H4 (cell line): ENCODE measurements around the gene GALNT8. TPM values are rescaled to one million over a fixed set of nuclear protein-coding genes. Genes with fewer than 3 reads are reported as not detected.
"Not testable (repeated sequence)": the region's sequence is repeated elsewhere in the genome, so short reads cannot be mapped to it uniquely, and the experiment has no call there.

Experiments
- DNase-seq: peaks from one replicate; pipeline ENCODE4 v3.0.0-alpha.2; 2015; ENCODE audit warnings: low spot score
- total RNA-seq: library from RNA; depleted of rRNA; stranded (reverse); fragments of >200 nt; shearing (Covaris generic); gene quantifications from 2 replicates; pipeline ENCODE4 v1.2.3, GENCODE V29; 2014; rRNA removed

Gene GALNT8, protein sequence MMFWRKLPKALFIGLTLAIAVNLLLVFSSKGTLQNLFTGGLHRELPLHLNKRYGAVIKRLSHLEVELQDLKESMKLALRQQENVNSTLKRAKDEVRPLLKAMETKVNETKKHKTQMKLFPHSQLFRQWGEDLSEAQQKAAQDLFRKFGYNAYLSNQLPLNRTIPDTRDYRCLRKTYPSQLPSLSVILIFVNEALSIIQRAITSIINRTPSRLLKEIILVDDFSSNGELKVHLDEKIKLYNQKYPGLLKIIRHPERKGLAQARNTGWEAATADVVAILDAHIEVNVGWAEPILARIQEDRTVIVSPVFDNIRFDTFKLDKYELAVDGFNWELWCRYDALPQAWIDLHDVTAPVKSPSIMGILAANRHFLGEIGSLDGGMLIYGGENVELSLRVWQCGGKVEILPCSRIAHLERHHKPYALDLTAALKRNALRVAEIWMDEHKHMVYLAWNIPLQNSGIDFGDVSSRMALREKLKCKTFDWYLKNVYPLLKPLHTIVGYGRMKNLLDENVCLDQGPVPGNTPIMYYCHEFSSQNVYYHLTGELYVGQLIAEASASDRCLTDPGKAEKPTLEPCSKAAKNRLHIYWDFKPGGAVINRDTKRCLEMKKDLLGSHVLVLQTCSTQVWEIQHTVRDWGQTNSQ
- total RNA-seq, result 0.04 TPM in 1 of 2 replicates, not detected in the other

DNA sequence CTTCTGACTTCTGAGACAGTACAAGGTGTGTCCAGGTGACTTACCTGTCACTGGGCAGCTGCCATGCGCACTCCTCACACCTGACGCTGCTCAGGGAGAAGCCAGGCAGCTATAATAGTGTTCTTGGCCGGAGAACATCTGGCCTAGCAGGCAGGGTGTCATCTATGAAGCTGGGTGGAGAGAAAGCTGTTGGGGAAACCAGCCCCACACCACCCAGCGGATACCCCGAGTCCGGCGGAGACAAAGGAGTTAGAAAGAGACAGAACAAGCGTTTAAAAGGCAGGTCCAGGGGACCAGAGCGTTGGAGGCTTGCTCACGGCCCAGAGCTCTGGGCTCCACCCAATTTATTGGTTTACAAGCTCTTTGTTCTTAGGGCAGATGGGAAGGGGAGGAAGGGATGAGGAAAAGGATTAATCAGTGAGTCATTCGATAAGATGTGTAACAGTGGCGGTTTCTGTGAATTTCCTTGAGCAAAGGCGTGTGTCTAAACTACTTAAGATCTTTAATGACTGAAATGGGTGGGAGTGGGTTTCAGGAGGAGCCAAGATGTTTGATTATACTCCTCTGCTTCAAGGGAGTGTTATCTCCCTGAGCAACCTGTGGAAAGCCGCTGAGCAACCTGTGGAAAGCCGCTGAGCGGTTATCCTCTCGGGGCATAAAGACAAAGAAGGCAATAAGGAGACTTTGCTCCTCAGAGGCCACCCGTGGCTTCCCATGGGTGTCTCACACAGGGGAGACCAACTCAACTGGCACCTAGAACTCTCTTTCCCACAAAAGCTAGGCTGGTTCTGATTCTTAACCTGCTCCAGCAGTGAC is at the start of gene GALNT8:
TSS of gene GALNT8 (plus strand) at position 580 of the 816 bp plus-strand sequence. CDS start 278 bp downstream, outside the sequence.
- no peak for DNase-seq

DNA sequence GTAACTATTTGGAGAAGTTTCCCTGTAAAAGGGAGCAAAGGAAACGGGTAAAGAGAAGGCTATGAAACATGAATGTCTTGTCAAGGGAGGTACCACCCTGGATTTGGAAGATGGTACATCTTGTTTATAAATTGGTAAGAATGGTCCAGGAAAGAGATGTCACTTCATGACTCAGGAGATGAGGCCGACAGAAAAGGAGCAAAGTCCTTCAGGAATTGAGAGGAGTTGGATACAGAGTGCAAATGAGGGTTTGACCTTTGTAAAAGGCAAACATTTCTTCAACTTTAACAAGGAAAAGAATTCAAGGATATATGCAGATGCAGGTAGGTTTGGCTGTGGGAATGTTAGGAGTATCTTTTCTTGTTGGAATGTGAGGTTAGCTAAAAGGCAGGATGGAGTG is 40.5 kb upstream of the GALNT8 start:
- no peak for DNase-seq

DNA sequence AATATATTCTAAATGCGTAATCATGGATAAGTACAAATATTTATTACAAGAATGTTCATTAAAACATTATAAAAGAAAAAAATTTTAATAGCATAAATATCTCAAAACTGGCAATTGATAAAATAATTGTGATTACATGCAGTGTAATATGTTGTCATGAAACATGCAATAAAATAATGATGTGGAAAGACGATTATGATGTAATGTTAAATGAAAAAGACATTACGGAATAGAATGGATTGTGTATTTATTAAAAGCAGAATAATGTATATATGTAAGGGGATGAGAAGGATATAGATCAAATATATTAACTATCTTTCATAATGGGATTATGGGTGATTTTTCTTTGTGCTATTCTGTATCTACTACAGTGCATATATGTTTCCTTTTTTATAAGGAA is 38.5 kb upstream of the GALNT8 start:
- no peak for DNase-seq

DNA sequence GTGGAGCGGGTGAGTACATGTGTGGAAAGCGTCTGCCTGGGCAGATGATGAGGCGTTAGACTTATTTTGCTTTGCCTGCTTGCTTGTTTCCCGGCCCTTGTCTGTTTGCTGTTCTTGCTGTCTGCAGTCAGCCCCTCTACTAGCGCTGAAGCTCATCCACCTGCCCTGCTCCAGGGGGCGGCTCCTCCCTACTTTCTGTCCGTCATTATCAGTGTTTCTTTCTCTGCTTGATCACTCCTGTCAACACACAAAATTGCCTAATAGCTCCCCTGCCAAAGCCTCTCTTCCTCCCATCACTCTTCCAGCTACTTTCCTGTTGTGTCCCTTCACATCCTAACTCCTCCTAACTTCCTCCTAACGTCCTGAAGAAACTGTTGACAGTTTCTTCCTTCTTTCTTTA is 34.9 kb upstream of the GALNT8 start:
- no peak for DNase-seq

DNA sequence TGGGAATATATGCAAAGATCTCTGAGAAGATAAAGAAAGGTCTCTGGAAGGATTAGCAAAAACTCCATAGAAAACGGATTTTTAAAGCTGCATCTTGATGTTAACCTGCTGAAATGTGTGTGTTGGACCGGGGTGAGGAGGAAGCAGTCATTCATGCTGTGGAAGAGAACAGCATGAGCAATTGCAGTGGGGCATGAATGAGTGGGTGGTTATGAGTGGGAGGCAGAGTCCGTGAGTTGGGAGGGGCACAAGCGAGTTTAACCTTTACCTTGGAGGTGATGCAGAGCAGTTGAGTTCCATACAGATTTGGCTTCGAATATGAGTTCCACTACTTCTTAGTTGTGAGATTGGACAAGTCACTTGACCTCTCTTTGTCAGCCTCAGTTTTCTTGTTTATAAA is 29.4 kb upstream of the GALNT8 start:
- no peak for DNase-seq

DNA sequence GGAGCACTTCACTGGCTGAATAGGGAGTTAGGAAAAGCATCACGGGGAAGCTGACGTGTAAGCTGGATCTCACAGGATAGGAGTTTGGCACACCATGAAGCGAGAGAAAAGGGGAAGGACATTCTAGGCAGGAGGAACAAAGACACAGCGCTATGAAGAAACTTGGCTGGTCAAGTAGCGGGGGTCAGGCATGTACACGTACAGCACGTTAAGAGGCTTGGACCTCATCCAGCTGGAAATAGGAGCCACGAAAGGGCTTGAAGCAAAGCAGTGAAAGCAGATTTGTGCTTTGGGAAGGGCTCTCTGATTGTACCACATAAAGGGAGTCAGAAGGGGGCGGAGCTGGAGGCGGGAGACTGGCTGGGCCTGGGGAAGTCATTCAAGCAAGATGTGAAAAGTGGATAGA is 19.6 kb upstream of the GALNT8 start:
- DNase-seq, result no peak

DNA sequence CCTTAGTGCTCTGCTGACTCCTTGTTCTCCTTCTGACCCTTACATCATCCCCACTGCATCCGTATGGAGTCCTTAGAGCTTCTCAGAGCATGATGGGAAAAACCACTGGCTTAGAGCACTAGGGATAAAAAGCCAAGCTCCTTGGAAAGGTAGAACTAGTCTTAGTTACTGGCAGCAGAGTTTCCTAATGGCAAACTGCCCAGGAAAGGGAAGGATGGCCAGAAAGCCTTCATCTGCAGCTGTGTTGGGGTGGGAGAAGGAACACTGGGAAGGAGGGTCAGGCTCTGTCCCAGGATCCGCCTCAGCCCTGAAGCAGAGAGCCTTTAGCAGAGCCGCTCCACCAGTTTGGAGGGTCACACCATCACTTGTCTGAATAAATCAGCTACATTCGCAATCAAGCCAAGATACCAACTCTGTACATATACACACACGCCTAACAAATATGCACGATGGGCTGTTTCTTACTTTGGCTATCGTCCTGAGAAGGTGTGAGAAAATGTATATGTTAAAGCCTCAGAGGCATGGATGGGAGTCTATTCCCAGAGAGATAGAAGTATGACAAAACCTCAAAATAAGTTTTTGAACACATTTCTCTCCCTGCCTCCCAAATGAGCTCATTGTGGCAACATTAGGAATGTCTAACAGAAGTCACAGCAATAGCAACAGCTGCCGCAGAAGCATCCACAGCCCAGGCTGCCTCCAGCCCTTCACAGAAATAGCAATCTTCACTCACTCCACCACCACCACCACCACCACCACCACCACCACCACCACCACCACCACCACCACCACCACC is 18.6 kb upstream of the GALNT8 start:
- DNase-seq, result no peak

DNA sequence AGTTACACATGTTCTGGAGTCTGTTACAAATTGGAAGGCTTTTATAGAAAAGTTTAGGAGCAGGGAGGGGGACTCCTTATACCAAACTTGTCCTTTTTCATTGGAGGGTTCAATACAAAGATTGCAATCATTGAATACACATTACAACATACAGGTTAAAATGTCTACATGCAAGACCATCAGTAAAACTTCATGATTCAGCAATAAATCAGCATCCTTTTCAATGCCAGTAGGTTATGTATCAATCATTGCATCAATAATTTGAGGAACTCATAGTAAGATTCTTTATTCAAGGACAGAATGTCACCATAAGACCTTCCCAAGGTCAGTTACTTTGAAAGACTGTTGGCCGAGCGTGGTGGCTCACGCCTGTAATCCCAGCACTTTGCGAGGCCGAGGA is 16.5 kb upstream of the GALNT8 start:
- DNase-seq, result no peak

DNA sequence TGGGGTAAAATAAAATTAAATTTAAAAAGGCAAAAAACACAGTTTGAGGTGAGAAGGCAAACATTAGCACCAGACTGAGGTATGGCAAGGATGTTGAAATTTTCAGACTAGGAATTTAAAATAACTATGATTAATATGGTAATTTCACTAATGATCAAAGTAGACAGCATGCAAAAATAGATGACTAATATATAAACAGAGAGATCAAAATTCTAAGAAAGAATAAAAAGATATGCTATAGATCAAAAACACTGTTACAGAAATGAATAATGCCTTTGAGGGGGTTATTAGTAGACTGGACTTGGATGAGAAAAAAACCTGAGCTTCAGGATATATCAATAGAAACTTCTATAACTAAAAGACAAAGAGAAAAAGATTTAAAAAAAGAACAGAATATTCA is 14.4 kb upstream of the GALNT8 start:
- DNase-seq, result no peak

DNA sequence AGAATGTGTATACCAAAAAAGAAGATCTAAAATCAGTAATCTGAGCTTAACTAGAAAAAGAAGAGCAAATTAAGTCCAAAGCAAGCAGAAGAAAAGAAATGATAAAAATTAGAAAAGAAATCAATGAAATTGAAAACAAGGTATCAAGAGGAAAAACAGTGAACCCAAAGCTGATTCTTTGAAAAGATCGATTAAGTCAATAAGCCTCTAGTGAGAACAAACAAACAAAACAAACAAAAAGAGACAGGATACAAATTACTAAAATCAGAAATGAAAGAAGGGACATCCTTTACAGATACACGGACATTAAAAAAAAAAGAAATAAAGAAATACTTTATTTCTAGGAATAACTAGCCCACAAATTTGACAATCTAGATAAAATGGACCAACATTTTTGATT is 12.9 kb upstream of the GALNT8 start:
- no peak for DNase-seq

DNA sequence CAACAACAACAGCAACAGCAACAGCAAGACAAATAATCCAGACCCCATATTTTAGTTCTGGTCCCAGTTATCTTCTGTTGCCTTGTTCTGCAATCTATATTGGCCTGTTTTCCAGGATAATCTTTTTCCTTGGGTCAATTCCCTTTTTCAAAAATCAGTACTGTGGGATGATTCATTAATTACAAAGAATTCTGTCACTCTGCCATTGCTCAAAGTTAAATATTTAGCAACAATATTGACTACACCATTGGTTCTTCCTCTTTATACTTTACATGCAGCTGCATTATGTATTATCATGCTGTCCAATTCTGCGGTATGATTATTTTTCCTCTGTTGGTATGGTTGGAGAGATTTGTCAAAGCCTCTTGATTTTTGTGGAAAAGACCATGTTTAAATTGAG is 10.1 kb upstream of the GALNT8 start:
- no peak for DNase-seq

DNA sequence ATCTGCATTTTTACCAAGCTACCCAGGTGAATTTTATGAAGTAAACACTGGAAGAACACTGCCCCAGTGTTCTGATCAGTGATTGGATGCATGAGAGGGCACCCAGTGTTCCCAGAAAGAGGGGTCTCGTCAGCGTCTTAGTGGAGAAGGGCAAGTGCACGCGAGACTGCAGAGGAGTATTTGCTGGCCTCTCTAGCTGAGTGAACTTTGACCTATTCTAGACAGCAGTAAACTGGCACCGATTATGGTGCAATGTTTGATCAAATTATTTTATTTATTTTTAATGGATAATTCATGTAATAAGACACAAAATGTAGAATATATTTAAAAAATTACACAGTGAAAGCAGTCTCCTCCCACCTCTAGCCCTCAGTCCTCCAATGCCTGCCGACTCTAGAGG is 5.3 kb upstream of the GALNT8 start:
- DNase-seq, result no peak

DNA sequence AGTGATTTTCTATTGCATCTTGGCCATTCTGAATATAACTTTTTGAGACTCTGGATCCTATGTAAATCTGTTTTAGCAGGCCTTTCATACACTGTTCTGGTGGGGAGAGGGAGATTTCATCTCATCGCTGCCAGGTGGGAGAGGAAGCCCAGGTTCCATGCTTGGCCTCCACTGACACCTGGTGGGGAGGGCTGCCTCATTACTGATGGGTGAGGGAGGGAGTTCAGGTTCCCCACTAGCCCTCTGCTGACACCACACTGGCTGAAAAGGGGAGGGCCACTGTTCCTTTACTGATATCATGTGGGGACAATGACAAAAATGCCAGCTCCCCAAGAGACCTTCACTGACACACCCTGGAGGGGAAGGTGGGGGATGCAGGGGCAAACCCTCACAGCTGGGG is 2.4 kb upstream of the GALNT8 start:
- no peak for DNase-seq

DNA sequence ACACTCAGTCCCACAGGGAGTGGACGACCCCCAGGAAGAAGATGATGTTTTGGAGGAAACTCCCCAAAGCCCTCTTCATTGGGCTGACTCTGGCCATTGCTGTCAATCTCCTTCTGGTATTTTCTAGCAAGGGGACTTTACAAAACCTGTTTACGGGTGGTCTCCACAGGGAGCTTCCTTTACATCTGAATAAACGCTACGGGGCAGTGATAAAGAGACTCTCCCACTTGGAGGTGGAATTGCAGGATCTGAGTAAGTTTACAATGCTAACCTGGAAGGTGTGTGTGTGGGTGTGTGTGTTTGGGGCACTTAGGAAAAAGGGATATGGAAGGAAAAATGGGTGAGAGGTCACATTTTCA is 416 bp downstream of the GALNT8 start:
- DNase-seq, result no peak

DNA sequence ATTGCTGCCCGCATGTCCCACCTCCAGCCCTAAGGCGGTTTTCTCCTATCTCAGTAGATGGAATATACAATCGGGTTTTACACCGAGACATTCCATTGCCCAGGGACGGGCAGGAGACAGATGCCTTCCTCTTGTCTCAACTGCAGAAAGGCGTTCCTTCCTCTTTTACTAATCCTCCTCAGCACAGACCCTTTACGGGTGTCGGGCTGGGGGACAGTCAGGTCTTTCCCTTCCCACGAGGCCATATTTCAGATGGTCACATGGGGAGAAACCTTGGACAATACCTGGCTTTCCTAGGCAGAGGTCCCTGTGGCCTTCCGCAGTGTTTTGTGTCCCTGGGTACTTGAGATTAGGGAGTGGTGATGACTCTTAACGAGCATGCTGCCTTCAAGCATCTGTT is 1.4 kb downstream of the GALNT8 start:
- not testable (repeated sequence) for DNase-seq

DNA sequence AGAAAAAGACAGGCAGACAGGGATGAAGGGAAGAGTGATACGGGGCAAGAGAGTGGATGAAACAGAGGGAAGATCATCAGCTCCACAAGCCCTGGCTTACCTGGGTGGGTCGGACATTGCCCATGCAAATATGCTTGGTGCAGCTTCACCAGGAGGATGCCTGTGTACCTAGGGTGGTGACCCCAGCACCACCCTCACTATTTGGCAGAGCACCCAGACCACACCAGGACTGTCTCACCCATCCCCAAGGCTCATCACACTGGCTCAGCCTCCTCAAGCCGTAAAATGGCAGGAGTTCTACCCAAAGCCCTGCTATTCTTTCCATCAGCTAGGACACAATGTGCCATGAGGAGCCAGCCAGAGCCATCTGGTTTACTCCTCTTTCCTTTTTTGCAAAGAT is 3.0 kb downstream of the GALNT8 start:
- no peak for DNase-seq

DNA sequence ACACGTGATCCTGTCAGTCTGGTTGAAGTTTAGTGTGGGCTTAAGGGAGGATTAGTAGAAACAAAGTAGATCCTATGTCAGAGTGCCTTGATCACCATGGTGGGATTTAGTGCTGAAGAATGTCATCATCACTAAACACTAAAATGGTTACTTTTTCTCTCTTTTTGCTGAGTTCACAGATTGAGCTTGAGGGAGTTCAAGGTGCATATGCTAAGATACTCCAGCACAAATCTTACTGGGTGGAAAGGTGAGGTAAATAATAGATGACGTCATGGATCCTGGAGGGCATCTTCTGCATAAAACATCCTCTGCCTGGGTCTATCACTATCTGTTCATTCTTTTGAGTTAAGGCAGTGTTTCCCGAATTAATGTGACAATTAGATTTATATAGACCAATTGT is 4.9 kb downstream of the GALNT8 start:
- DNase-seq, result no peak

DNA sequence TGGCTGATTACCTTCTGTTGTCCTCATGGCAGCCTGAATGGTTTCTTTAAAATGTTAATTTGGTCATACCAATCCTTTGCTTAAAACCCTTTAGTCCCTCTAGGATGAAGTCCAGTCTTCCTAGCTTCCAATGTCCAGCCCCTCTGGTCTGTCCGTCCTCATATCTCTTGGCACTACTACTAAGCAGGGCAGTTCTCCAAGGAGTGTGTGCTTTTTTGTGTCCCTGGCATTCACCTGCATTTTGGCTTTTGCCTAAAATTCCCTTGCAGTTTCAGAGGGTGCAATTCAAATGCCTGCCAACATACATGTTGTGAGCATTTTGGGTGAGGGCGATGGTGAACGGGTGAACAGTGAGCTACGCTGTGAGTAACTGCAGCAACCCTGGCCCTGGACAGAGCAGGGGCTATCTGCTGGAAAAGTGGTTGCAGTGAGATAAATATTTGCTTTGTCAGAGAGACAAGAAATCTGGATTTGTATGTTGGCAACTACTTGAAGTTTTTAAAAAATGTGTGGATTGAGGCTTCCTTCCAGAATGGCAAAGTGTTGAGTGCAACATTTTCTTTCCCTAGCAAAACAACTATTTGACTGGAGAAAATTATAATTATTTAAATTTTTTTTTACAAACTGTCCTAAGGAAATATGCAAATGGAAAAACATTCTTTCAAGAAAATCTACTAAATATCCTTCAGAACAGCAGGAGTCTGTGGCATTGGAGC is 14.6 kb downstream of the GALNT8 start:
- no peak for DNase-seq

DNA sequence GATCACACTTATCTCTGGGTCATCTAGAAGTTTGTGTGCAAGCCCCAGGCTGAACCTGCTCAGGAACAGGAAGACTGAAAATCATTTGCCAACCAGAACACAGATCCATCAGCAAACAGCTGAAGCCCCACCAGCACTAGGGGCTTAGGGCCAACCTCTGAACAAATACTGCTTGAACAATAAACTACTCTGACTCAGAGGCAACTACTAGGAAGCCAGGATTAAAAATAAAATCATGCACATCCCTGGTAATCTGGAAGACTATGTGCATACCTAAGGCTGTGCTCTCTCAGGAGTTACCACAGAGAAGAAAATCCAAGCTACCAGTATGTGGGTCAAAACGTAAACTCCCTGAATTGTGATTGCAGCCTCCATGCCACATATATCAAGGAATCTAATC is 15.9 kb downstream of the GALNT8 start:
- DNase-seq, result no peak

DNA sequence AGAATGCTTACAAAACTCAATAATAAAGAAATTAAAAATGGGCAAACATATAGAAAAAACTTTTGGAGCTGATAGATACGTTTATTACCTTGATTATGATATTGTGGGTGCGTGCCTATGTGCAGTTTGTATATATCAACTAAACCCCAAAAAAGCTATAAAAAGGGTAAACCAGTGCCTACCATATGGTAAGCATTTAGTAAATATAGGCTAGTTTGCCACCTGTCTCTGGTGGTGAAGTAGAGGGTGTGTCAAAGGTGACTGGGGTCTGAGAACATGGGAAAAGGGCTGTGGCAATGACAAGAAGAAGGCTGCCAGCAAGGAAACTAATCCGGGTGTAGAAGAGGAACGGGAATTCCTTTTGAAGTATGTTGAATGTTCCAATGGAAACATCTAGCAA is 18.3 kb downstream of the GALNT8 start:
- no peak for DNase-seq

DNA sequence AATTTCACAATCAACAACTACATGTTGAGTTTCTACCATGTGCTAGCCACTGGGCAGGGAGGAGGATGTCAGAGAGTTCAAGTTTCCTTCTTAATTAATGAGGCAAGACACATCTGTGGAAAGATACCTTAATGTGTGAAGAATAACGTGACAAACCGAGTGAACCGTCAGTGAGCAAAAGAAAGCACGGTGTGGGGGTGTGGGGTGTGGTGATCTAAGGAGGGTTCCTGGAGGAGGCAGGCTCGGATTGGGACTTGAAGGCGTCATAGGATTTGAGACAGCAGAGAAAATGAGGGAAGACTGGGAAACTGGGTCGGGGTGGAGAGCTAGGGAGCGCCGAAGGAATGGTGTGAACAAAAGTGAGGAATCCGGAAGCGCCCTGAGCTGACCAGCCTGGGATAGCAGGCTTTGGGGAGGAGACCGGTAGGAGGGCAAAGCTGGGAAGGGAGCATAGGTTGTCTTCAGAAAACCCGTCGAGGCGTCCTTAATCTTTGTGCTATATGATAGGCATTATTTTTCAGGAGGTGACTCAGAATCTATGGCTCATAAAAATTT is 22.3 kb downstream of the GALNT8 start:
- no peak for DNase-seq
